Chondrocyte (in vitro differentiated cells): ENCODE results near the gene OR2L5. TPM values are rescaled to one million over a fixed set of nuclear protein-coding genes. Genes with fewer than 3 reads are reported as not detected.

Source experiments
- DNase-seq: peaks from one replicate; pipeline ENCODE4 v3.0.0; 2021; ENCODE audit warnings: mixed read lengths, low spot score
- H3K27ac Mint-ChIP-seq: one replicate; pipeline ENCODE4 v1.8.0; 2021; ENCODE audit warnings: mild to moderate bottlenecking, moderate library complexity, mixed read lengths; ENCODE audit not compliant: unreplicated experiment
- H3K27me3 Mint-ChIP-seq: 2 replicates; pipeline ENCODE4 v1.8.0; 2021; ENCODE audit warnings: low read depth, mixed read lengths
- H3K36me3 Mint-ChIP-seq: 2 replicates; pipeline ENCODE4 v1.8.0; 2021; ENCODE audit warnings: low read depth, mixed read lengths
- H3K4me1 Mint-ChIP-seq: 2 replicates; pipeline ENCODE4 v1.8.0; 2021; ENCODE audit warnings: low read depth, mild to moderate bottlenecking, mixed read lengths
- H3K4me3 Mint-ChIP-seq: one replicate; pipeline ENCODE4 v1.8.0; 2021; ENCODE audit warnings: mild to moderate bottlenecking, moderate library complexity, mixed read lengths; ENCODE audit not compliant: unreplicated experiment
- H3K9me3 Mint-ChIP-seq: 2 replicates; pipeline ENCODE4 v1.8.0; 2021; ENCODE audit warnings: low read depth, mixed read lengths
- CTCF ChIP-seq: fragments of 200-600 bp; sonication (generic); IDR thresholded peaks from 2 replicates; pipeline ENCODE4 v1.5.0; 2021; ENCODE audit warnings: antibody characterized with exemption, mild to moderate bottlenecking, moderate library complexity
- total RNA-seq: library from RNA; stranded (reverse); gene quantifications from 3 replicates; pipeline ENCODE4 v1.2.1, GENCODE V29; 2021

The OR2L5 gene
- total RNA-seq, 1 donor from 2014 or later: not detected

DNA sequence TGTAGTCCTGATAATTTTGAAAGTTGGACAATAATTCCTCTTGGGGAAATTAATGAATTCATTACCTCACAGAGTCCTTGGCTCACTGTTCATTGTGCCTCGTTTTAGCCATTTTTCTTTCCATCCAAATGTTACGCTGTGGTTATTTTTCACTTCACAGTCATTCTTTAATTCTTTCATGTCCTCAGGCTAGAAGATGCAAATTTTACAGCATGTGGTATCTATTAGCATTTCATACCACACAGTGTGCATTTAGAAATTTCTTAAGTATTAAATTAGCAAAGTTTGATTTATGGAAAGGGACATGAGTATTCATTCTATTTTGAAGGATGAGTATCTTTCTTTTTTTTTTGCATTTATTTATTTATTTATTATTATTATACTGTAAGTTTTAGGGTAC lies 51.6 kb downstream of the OR2L5 start:
- H3K9me3 Mint-ChIP-seq: peaks cover 50% of the 10 kb centered on the region
- H3K27me3 Mint-ChIP-seq: no peaks in the 10 kb centered on the region
- DNase-seq: no peak
- H3K4me1 Mint-ChIP-seq: no peaks in the 10 kb centered on the region
- H3K4me3 Mint-ChIP-seq: no peak overlapping the region
- no peak for TF ChIP-seq CTCF
- H3K36me3 Mint-ChIP-seq: no peaks in the 10 kb centered on the region
- H3K27ac Mint-ChIP-seq: no peak overlapping the region

DNA sequence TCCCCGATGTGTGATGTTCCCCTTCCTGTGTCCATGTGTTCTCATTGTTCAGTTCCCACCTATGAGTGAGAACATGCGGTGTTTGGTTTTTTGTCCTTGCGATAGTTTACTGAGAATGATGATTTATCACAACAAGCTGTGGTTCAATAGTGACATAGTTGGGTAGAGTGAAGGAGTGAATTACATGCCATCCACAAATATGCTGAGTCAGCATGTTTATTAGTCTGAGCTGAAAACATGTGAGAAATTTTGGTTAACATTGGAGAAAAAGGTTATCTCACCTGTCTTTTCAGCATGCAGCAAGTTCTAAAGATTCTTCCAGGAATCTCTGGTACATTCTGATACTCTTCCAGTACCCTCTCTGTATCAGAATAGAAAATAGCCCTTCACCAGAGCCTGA lies 52.1 kb downstream of the OR2L5 start:
- no peak for DNase-seq
- Mint-ChIP-seq H3K4me3 (no peak overlapping the region), H3K9me3 (peaks cover 51% of the 10 kb centered on the region), H3K36me3 (no peaks in the 10 kb centered on the region), H3K27ac (no peak overlapping the region), H3K27me3 (no peaks in the 10 kb centered on the region), H3K4me1 (no peaks in the 10 kb centered on the region)
- TF ChIP-seq CTCF: no peak

Other genes starting within 250 kb of the OR2L5 start
- not detected in 3 replicates for gene OR14A16, start 189.5 kb upstream of the OR2L5 start, total RNA-seq
- gene OR11L1, start 171.8 kb upstream of the OR2L5 start, total RNA-seq: not detected in 3 replicates
- gene TRIM58, start 156.5 kb upstream of the OR2L5 start, total RNA-seq: 0.41 to 1.7 TPM (median 0.70 TPM) in 3 replicates
- 0.75 TPM in 1 of 3 replicates, not detected in the others for gene OR2W3, start 118.1 kb upstream of the OR2L5 start, total RNA-seq
- not detected in 3 replicates for gene OR2T8, start 93.4 kb upstream of the OR2L5 start, total RNA-seq
- gene OR2AJ1, start 88.8 kb upstream of the OR2L5 start, total RNA-seq: not detected in 3 replicates
- gene OR2L8, start 64.8 kb upstream of the OR2L5 start, total RNA-seq: not detected in 3 replicates
- gene OR2AK2, start 48.4 kb upstream of the OR2L5 start, total RNA-seq: not detected in 3 replicates
- gene OR2L2, start 16.4 kb downstream of the OR2L5 start, total RNA-seq: 0.07 TPM in 1 of 3 replicates, not detected in the others
- gene OR2L3, start 33.2 kb downstream of the OR2L5 start, total RNA-seq: not detected in 3 replicates
- not detected in 3 replicates for gene OR2L13, start 81.5 kb downstream of the OR2L5 start, total RNA-seq
- not detected in 3 replicates for gene OR2M5, start 131.5 kb downstream of the OR2L5 start, total RNA-seq
- gene OR2M2, start 161.2 kb downstream of the OR2L5 start, total RNA-seq: not detected in 3 replicates
- not detected in 3 replicates for gene OR2M3, start 183.6 kb downstream of the OR2L5 start, total RNA-seq
- gene OR2M4, start 217.8 kb downstream of the OR2L5 start, total RNA-seq: not detected in 3 replicates